ENCODE measurements around the gene NKIRAS2.

GRCh38 chr17:42016411-42016831 is 3.5 kb upstream of the NKIRAS2 start:
- TF ChIP-seq CTCF (IDR thresholded peaks at IDR 0.05; ENCODE audit: insufficient read depth, low read length, poor library complexity, severe bottlenecking) (no peak), EZH2phosphoT487 (conservative IDR thresholded peaks at IDR 0.05; ENCODE audit: low read length) (no peak)

All from SU-DHL-6 (cell line).